ENCODE results near the gene CPLX1. TPM values are rescaled to one million over a fixed set of nuclear protein-coding genes. Genes with fewer than 3 reads are reported as not detected.
A peak's percentile ranks its signal among the peaks of the same experiment; 100 is the strongest.
"Not testable (repeated sequence)": the region's sequence is repeated elsewhere in the genome, so short reads cannot be mapped to it uniquely, and the experiment has no call there.

CPLX1 gene
- total RNA-seq, 2 donors from 2014 or later, result 1.0 to 1.9 TPM

- Mint-ChIP-seq H3K27me3 (ENCODE audit: insufficient read depth) (peaks cover 78% of the 10 kb centered on the region), H3K27ac (no peak overlapping the region), H3K4me1 (no peaks in the 10 kb centered on the region), H3K4me3 (no peak overlapping the region), H3K36me3 (ENCODE audit: low read depth) (no peaks in the 10 kb centered on the region), H3K9me3 (peaks cover 3% of the 10 kb centered on the region)
- H3K4me1 ChIP-seq (ENCODE audit: control insufficient read depth, insufficient read depth, low read length), result no peaks in the 10 kb centered on the region
- H3K9ac ChIP-seq (ENCODE audit: extremely low read depth, low read length, poor library complexity, severe bottlenecking), result no peak overlapping the region
- H3K9me3 ChIP-seq (ENCODE audit: control insufficient read depth, low read length), result no peaks in the 10 kb centered on the region
- 56 to 69% methylated on average over 8 to 10 of the region's 10 CpGs for WGBS, 2 experiments (ENCODE audit: insufficient coverage in 1 of 2, insufficient read length in 1 of 2)
- TF ChIP-seq CTCF (conservative IDR thresholded peaks at IDR 0.05), result peak; percentile 63
- DNase-seq, result peak; percentile 73
- H3K27ac ChIP-seq (ENCODE audit: low read depth, low read length), result no peak overlapping the region
- H3K27me3 ChIP-seq (ENCODE audit: control insufficient read depth, insufficient read depth, low read length, poor library complexity, severe bottlenecking), result peaks cover 71% of the 10 kb centered on the region
- no peak overlapping the region for H3K4me3 ChIP-seq (ENCODE audit: low read length)
- no peaks in the 10 kb centered on the region for H3K36me3 ChIP-seq (ENCODE audit: control insufficient read depth, insufficient read depth, low read length)
These were observed 12.0 kb downstream of the CPLX1 start for GRCh38 chr4:813900-814299.

DNA sequence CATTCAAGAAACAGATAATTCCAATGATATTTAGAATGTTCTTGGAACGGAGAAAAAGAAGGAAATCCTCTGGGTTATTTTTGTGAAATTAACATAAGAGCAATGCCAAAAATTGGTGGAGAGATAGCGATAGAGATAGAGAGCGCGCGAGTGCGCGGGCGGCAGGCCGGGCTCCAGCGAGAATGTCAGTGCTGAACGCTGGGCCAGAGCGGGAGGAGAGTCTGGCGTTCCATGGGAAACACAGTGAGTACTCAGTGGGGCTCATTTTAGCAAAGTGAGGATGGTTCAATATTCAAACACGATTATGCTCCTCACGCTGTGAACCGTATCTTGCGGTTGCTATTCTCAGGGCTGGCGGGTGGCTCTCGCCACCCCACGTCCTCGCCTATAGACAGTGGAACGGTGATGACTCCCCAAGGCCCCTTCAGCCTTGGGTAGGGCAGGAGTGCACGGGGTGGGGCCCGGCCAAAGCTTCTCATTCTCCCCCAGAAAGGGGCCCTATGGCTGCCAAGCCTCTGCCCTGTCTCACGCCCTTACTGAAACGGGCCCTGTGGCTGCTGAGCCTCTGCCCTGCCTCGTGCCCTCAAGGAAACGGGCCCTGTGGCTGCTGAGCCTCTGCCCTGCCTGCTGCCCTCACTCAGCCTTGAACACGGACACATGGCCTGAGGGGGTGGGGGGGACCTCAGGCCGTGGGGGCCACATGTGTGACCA, 16.9 kb downstream of the CPLX1 start:
- Mint-ChIP-seq H3K27me3 (ENCODE audit: insufficient read depth) (peaks cover 64% of the 10 kb centered on the region), H3K4me1 (no peaks in the 10 kb centered on the region), H3K9me3 (peaks cover 10% of the 10 kb centered on the region), H3K36me3 (ENCODE audit: low read depth) (no peaks in the 10 kb centered on the region), H3K27ac (no peak overlapping the region), H3K4me3 (no peak overlapping the region)
- no peak for TF ChIP-seq CTCF (conservative IDR thresholded peaks at IDR 0.05)
- H3K9ac ChIP-seq (ENCODE audit: extremely low read depth, low read length, poor library complexity, severe bottlenecking), result no peak overlapping the region
- H3K4me1 ChIP-seq (ENCODE audit: control insufficient read depth, insufficient read depth, low read length), result no peaks in the 10 kb centered on the region
- H3K27me3 ChIP-seq (ENCODE audit: control insufficient read depth, insufficient read depth, low read length, poor library complexity, severe bottlenecking), result peaks cover 39% of the 10 kb centered on the region
- peaks cover 5% of the 10 kb centered on the region for H3K9me3 ChIP-seq (ENCODE audit: control insufficient read depth, low read length)
- WGBS, 2 experiments (ENCODE audit: insufficient coverage in 1 of 2, insufficient read length in 1 of 2), result 92 to 96% methylated on average over 22 to 30 of the region's 30 CpGs
- no peak overlapping the region for H3K27ac ChIP-seq (ENCODE audit: low read depth, low read length)
- no peak overlapping the region for H3K4me3 ChIP-seq (ENCODE audit: low read length)
- no peaks in the 10 kb centered on the region for H3K36me3 ChIP-seq (ENCODE audit: control insufficient read depth, insufficient read depth, low read length)
- peak; percentile 23 for DNase-seq

GRCh38 chr4:807792-808191, 18.1 kb downstream of the CPLX1 start:
- Histone ChIP-seq H3K36me3 (ENCODE audit: control insufficient read depth, insufficient read depth, low read length) (no peaks in the 10 kb centered on the region), H3K27me3 (ENCODE audit: control insufficient read depth, insufficient read depth, low read length, poor library complexity, severe bottlenecking) (peaks cover 27% of the 10 kb centered on the region), H3K27ac (ENCODE audit: low read depth, low read length) (no peak overlapping the region), H3K4me3 (ENCODE audit: low read length) (no peak overlapping the region), H3K4me1 (ENCODE audit: control insufficient read depth, insufficient read depth, low read length) (no peaks in the 10 kb centered on the region), H3K9me3 (ENCODE audit: control insufficient read depth, low read length) (peaks cover 5% of the 10 kb centered on the region), H3K9ac (ENCODE audit: extremely low read depth, low read length, poor library complexity, severe bottlenecking) (no peak overlapping the region)
- DNase-seq, result peak; percentile 30
- no peaks in the 10 kb centered on the region for H3K4me1 Mint-ChIP-seq
- H3K36me3 Mint-ChIP-seq (ENCODE audit: low read depth), result no peaks in the 10 kb centered on the region
- no peak overlapping the region for H3K27ac Mint-ChIP-seq
- no peak for TF ChIP-seq CTCF (conservative IDR thresholded peaks at IDR 0.05)
- WGBS, 2 experiments (ENCODE audit: insufficient coverage in 1 of 2, insufficient read length in 1 of 2), result 87 to 90% methylated on average over 3 to 5 of the region's 5 CpGs
- H3K4me3 Mint-ChIP-seq, result no peak overlapping the region
- H3K9me3 Mint-ChIP-seq, result peaks cover 10% of the 10 kb centered on the region
- H3K27me3 Mint-ChIP-seq (ENCODE audit: insufficient read depth), result peaks cover 53% of the 10 kb centered on the region

DNA sequence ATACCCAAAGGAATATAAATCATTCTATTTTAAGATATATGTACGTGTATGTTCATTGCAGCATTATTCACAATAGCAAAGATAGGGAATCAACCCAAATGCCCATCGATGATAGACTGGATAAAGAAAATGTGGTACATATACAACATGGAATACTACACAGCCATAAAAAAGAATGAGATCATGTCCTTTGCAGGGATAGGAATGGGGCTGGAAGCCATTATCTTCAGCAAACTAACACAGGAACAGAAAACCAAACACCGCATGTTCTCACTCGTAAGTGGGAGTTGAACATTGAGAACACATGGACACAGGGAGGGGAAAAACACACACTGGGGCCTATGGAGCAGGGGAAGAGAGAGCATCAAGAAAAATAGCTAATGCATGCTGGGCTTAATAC, 18.9 kb downstream of the CPLX1 start:
- H3K27me3 ChIP-seq (ENCODE audit: control insufficient read depth, insufficient read depth, low read length, poor library complexity, severe bottlenecking), result peaks cover 19% of the 10 kb centered on the region
- not testable (repeated sequence) for H3K36me3 Mint-ChIP-seq (ENCODE audit: low read depth); H3K27ac Mint-ChIP-seq; H3K4me1 ChIP-seq (ENCODE audit: control insufficient read depth, insufficient read depth, low read length); H3K36me3 ChIP-seq (ENCODE audit: control insufficient read depth, insufficient read depth, low read length); H3K4me3 ChIP-seq (ENCODE audit: low read length); H3K4me3 Mint-ChIP-seq; H3K4me1 Mint-ChIP-seq; H3K27ac ChIP-seq (ENCODE audit: low read depth, low read length); H3K9ac ChIP-seq (ENCODE audit: extremely low read depth, low read length, poor library complexity, severe bottlenecking); DNase-seq; H3K9me3 ChIP-seq (ENCODE audit: control insufficient read depth, low read length)
- Mint-ChIP-seq H3K27me3 (ENCODE audit: insufficient read depth) (peaks cover 51% of the 10 kb centered on the region), H3K9me3 (peaks cover 10% of the 10 kb centered on the region)
- 89 to 100% methylated on average over 2 to 3 of the region's 4 CpGs for WGBS, 2 experiments (ENCODE audit: insufficient coverage in 1 of 2, insufficient read length in 1 of 2)
